Fibroblast of upper back skin (primary cell): ENCODE measurements around the gene CAMSAP2.

Experiments
- DNase-seq: peaks from one replicate; pipeline ENCODE4 v3.0.0-alpha.2; 2013

CAMSAP2 gene

GRCh38 chr1:200901796-200902444 is 163.2 kb downstream of the CAMSAP2 start:
- DNase-seq = no peak

- DNase-seq = no peak
These were observed 165.1 kb downstream of the CAMSAP2 start for GRCh38 chr1:200903793-200904192.

GRCh38 chr1:200904772-200905171 is 166.1 kb downstream of the CAMSAP2 start:
- no peak for DNase-seq

GRCh38 chr1:200905411-200906052 is 166.8 kb downstream of the CAMSAP2 start:
- DNase-seq = peak; percentile 31

- no peak for DNase-seq
These were observed 167.8 kb downstream of the CAMSAP2 start for GRCh38 chr1:200906491-200906890.

- peak; percentile 17 for DNase-seq
These were observed 169.0 kb downstream of the CAMSAP2 start for GRCh38 chr1:200907611-200908097.

- no peak for DNase-seq
These were observed 169.6 kb downstream of the CAMSAP2 start for GRCh38 chr1:200908191-200908868.

- DNase-seq = no peak
These were observed 170.4 kb downstream of the CAMSAP2 start for GRCh38 chr1:200909071-200909470.

- DNase-seq = no peak
These were observed 171.1 kb downstream of the CAMSAP2 start for GRCh38 chr1:200909757-200910239.
